Measurements from ENCODE around the gene PLA2R1.

The PLA2R1 gene

DNA sequence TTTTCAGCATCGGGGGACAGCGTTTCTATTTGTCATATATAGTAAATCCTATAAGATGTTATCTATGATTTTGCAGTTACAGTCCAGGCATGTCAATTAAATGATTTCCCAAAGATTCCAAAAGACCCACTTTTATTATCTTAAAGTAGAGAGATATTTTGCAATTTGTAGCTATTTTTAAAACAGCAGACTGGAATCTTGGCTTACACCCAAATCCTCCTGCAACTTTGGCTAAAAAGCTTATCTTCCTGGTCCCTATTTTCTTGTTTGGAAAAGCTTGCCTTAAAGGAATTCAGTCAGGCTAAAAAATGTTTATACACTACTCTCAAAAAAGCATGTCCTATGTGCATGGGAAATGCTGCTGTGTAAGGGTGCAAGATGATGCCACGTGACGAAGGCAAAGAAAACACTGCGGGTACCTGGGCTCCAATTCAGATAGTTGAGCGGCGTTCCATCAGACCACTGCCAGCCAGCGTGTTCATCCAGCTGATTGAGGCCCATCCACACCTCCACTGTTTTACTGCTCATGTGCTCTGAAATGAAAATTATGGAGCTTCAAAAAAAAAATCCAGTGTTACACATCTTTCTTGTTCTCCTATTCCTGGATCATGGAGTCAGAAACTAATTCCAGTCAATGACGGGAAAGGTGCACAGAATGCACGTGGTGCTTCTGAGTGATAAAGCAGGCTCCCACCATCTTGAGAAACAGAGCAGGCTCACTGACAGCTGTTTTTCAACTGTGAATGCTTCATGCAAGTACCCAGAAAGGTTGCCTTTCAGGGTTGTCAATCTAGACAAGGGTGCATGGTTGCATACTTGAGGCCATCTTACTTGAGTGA, 33.8 kb downstream of the PLA2R1 start:
- no peak for DNase-seq

DNA sequence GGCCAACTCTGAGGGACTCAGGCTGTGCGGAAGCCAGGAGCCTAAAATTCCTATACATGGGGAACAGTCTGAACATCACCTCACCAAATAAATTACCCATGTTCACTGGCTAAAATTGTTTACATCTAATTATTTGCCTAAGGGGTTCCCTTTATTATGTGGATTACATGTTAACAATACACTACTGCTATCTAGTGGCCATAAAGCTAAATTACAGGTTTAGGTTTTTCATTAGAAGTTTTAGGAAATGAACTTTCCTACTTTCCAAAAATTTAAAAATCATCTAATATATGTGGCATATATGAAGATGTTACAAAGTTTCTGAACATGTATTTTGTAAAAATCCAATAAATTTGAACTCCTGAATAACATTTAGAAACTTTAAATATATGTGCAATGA, 40.3 kb downstream of the PLA2R1 start:
- DNase-seq: no peak

DNA sequence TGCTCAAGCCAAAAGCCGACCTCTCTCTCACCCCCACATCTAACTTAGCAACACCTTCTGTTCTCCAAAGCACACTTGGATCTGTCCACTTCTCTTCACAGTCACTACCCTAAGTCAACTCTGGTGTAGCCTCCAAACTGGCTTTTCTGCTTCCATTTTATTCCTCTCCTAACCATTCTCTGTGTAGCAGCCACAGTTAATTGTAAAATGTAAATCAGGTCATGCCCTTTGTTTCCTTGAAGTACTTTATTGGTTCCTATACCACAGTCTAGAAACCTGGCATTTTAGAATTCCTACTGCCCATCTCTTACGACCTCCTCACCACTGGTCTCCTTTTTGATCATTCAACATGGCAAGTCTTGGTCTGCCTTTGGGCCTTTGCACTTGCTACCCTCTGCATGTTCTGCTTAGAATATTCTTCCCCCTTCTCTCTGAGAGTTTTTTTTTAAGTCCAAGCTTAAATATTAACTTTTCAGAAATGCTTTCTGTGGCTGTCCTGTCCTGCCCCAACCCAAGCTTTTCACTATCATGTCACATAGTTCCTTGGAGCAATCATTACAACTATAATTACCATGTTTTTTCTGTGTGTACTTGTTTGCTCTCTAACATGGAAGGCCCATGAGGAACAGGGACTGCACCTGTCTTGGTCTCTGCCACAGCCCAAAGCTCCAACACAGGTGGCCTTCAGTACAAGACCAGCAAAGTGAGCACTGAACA, 42.9 kb downstream of the PLA2R1 start:
- DNase-seq: no peak

DNA sequence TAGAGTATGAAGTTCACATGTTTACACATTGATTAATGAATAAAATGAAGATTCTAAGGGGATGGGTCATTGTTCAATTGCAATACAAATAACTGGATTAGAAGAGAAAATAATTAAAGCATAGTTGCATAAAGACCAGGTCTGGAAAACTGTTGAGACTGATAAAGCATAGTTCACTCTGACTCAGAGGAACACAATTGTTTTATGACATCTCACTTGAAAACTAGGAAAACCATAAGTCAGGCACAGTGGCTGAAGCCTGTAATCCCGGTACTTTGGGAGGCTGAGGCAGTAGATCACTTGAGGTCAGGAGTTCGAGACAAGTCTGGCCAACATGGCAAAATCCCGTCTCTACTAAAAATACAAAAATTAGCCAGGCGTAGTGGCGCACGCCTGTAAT, 46.7 kb downstream of the PLA2R1 start:
- DNase-seq: no peak

DNA sequence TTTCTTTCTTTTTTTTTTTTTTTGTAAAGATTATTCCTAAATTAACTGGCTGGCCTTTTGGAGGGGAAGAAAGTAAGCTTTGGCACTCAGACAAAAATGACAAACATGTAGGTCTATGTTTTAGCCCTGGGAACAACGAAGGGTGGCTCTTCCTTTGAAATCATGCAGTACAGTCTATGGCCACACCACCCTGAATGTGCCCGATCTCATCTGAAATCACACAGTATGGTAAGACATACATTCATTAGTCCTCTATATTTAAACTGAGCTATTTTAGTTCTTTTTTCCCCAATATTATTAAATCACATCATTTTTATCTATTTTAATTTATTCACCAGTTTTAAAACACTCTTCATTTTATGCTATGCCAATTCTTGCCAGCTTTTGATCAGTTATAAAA, 48.2 kb downstream of the PLA2R1 start:
- no peak for DNase-seq

DNA sequence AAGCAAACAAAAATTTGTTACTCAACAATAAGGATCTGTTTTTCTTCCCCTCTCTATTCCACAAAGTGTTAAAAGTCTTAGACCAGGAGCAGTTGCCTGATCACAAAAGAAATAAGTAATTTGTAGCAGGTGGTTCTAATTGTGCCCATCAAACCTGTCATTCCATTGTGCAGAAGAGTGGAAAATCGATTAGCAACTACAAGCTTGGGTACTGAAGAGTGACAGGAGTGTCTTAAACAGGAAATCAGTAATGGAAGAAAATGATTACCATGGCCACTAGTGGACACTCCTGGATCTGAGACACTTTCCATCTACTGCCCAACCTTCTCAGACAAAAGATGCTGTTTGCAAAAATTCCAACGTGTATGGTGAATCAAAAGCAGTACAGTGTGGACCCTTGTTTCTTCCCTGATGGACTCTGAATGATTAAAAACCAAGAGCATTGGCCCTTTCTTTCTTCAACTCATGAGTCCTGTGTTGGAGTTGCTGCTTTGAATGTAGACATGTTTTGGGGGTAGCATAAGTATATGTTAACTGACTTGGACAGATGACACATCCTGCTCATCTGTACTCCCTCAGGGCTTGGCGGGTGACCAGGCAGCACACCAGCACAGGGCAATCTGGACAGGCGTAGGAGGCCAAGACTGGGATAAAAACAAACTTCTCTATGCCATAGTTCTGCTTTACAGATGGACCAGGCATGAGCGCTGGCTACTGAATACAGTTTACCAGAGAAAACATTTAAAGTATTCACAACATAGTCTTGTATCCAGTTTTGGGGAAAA, 51.9 kb downstream of the PLA2R1 start:
- DNase-seq: no peak

DNA sequence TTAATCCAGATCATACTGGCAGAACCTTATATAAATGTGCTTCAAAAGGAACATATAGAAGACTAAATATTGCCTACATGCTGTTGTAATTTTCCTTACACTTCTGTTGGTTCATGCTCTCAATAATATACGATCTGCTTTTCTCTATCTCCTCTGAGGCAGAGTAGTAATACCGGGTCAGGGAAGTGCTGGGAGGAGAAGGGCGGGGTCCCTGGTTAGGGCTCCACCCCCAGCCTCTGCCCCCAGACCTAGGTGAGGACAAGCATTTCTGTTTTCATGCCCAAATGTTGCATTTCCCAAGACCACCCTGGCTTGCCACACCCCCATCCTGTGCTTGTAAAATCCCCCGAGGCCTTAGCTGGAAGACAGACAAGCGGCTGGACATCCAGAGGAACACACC, 55.3 kb downstream of the PLA2R1 start:
- no peak for DNase-seq

DNA sequence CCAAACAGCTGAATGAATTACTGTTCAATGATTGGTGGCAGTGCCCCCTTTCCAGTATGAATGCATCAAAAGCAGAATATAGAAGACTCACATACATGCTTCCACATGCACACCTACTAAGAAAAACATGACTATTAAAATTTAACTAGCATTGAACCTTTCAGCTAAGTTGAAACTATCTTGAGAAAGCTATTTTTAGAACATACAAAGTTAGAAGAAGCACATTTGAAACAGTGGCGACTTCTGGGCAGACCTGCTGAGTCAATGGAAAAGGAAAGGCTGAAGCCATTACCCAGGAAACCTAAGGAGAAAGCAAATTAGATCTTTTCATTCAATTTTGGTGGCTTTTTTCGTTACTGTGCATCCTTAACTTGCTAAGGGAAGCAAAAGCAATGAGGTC, 55.9 kb downstream of the PLA2R1 start:
- no peak for DNase-seq

DNA sequence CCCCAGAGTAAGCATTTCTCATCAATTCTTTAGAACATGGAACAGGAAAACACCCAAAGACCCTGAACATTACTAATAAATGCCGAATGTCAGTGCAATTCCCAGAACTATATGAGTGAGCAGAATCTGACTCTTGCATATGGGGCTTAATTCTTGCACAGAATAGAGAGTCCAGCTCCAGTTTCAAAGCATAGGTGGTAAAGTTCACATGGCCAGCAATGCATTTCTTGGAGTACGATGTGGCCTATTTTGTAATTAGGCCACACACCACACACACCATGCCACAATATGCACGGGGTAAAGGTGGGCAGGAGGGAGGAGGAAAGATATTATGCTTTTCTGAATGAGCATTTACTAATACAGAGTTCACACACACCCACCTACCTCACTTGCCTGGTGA, 56.5 kb downstream of the PLA2R1 start:
- no peak for DNase-seq

DNA sequence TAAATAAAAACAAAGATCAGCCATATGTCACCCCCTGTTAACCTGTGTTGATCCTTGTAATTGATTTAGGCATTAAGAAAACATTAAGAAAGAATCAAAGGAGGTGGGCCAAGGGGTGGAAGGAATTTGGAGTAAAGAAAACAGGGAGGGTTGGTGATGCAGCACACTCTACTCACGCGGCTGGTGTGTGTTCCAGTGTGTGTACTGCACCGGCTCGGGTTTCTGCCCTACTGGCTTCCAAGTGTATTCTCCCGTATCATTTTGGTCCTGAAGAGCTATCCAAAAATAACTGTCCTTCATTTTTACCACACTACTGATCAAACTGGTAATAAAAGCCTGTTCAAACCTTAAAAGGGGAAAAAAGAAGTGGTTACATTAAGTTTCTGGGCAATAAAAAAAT, 56.9 kb downstream of the PLA2R1 start:
- DNase-seq: no peak

DNA sequence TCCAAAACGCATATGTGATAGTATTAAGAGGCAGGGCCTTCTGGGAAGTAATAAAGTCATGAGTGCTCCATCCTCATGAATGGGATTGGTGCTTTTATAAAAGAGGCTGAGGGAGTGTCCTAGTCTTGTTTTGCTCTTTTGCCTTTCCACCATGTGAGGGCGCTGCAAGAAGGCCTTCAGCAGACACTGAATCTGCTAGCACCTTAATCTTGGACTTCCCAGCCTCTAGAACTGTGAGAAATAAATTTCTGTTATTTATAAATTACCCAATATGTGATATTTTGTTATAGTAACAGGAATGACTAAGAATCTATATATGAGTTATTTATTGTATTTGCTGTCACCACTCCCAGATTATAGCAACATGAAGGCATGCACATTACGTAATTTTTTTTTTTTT, 63.5 kb downstream of the PLA2R1 start:
- DNase-seq: no peak

DNA sequence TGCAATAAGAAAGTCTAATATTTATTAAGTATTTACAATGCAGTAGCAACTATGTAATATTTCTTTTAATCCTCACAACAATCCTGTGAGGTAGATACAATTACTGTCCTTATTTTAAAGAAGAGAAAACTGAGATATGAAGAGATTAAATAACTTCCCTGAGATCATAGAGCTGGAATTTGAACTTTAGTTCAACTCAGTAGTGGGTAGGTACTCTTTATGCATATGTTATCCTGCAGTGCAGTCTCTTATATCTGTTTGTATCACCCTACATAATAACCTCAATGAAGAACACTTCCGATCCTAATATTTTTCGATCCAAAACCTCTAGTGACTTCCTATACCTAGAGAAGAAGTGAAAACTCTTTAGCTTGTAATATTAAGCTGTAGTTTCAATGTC, 64.2 kb downstream of the PLA2R1 start:
- DNase-seq: no peak

DNA sequence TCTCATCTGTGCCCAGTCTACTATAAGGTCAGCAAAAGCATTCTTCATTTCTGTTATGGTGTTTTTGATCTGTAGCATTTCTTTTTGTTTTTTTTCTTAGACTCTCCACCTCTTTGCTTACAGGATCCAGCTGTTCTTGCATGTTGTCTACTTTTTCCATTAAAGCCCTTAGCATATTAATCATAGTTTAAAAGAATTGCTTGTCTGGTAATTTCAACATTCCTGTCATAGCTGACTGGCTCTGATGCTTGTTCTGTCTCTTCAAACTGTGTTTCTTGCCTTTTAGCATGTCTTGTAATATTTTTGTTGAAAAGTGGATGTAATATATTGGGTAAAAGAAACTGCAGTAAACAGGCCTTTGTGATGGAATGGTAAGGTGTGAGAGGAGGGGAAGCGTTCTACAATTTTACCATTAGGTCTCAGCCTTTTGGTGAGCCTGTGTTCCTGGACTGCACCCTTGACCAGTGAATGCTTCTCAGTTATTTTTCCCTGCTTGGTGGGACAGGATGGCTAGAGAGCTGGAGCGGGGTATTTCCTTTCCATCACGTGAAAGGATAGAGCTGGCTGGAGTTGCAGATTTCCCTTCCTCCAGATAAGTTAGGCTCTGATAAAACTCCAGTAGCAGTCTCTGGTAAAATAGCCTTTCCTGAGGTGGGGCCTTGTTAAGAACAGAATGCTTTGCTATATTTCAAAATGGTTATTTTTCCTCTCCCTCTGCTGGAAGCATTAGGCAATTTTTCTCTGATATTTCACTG, 65.4 kb downstream of the PLA2R1 start:
- DNase-seq: no peak

DNA sequence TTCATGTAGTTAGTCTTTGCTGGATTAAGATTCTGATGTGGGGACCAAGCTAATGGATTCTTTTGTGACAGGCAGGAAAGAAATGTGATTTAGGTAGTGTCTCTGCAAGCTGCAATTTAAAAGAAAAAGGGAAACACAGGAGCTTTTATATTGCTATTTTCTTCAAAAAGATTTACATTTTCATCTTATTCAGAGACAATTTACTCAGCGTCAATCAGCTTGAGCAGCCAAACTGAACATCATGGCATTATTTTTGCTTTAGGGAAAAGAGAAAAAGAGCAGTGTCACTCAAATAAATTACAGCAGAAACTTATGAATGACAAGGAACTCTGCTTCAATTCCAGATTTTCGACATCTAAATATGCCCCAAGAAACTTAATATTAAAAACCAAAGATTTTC, 67.4 kb downstream of the PLA2R1 start:
- DNase-seq: no peak

DNA sequence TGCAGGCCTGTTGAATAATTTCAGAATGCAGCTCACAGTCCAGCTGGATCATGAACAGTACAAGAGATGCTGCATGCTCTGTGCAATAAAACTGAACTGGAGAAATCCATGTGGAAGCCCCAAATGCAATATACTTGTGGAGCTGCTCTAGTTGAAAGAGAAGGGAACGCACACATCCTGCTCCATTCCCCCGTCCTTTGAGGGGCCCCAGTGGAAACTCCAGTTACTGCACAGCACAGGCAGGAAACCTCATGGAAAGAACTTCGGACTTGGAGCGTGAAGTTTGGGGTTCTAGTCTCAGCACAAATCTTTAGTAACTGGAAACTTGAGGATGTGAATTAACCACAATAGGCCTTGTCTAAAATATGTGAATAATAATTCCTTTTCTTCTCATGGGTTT, 73.2 kb downstream of the PLA2R1 start:
- no peak for DNase-seq

DNA sequence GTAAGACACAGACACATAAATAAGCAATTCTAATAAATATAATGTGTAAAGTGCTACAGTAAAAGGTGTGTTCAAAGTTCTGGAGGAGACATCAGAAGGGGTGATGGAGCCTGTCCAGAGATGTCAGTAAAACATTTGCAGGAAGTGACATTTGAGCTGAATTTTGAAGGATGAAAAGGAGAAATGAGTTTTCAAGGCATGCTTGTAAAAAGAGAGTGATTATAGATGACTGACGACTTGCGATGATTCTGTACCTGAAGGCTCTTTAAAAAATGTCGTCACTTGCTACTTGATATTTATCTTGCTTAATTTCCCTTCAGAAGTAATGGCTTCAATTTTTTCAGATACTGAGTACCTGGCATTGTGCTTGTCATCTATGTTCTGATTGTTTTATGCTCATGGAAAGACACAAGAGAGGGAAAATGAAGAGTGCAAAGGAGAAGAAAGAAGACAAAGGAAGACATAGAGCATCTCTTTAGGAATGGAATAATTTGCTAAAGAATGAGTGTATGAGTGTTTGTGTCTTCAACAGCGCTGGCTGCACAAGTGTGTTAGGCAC, 73.9 kb downstream of the PLA2R1 start:
- no peak for DNase-seq

DNA sequence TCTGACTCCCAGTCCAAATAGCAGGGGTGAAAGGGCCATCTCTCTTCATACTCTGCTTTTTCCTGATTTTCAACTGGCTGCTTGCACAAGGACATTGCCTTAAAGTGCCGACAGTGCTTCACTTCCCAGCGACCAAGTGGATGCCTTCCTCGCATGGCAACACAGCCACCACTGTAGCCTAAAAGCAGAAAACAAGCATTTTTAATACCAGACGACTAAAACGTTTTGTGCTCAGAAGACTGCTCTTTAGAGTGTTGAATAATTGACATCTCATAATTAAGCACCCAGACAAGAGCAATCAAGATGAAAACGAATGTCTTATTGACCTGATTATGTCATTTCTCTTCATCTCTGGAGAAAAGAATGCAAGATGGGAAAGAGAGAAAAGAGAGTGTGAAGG, 75.2 kb downstream of the PLA2R1 start:
- no peak for DNase-seq

DNA sequence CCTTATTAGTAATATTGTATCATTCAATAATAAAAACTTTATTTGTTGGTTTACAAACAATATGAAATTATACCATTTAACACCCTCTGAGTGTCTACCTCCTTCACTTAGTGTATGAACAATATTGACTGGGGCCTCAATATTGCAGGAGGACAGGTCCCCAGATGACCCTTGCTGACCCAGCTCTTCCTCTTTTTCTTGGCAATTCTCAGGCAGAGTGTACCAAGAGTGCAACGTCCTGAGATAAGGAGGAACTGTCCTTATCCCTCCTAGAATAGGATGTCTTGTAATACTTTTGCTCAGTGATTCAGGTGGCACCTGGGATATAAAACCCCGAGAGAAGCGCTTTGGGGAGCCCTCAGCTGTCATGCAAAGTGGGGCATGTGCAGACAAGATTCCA, 76.8 kb downstream of the PLA2R1 start:
- no peak for DNase-seq

DNA sequence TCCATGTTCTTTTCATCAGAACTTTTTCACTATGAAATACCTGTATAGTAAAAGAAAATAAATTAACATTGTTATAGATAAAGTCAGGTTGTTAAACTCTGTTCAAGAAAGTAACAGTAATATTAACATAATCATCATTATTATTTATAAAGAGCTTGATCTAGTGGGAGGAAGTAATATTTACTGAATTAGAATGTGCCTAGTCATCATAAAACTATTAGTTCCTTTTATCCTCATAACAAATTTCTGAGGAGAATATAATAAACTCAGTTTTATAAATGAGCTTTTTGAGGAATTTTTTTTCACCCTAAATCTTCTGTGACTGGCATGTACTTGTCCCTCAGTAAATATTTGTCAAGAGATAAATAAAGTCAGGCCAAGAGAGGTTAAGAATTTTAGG, 78.4 kb downstream of the PLA2R1 start:
- no peak for DNase-seq

DNA sequence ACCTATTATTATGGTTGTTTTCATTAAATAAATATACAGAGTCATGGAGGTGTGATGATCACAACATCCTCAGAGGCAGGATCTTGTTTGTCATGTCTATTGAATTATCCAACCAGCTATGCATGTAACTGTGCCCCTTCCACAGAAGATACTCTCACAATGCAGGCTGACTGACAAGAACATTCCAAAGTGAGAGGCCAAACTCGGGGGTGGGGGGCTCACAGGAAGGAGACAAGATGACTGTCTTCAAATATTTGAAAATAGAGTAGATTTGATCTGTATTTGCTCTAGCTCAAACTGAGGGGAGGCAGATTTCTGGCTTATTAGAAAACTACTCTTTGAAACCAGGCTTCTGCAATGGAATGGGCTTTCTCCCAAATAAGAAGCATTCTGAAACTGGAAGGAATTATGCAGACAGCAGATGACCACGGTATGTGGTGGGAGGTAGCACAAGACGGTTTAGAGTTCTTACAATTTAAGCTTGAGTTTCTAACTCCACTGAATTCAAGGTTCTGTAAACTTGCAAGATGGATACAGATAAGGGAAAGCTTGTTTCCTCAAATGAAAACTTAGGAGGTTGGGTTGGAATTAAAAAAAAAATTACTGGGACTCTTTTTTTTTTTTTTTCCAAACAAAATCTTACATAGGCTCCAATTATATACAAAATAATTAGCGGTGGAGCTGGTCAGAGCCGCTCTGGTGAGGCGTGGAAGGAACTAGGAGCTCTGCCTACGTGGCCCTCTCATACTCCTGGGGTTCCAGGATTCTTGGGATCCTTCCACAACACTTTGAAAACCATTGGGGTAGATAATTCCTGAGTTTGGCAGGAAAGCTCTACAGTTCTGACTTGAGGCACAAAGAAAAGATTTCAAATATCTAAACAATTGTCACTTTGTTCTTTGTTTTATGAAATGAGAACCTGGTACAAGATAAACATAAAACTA, 79.3 kb downstream of the PLA2R1 start:
- no peak for DNase-seq

DNA sequence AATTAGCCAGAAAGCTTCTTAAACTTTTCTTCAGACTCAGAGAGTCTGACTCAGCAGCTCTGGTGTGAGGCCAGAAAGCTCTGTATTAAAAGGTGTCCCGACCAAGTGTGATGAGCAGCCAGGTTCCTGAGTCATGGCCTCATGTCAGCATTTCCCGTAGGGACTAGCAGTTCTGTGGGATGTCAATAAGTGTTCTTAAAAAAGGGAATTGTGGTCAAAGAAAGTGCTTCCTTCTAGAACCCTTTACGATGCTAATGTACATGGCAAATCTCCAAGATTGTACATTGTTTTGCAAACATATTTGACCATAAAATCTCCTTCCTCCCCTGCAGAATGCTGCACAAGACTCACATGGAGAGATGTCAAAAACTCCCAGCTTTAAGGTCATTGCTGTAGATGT, 80.1 kb downstream of the PLA2R1 start:
- DNase-seq: no peak
